GM10248 (cell line): ENCODE results near the gene TMEM225B.
A peak's percentile ranks its signal among the peaks of the same experiment; 100 is the strongest.
"Not testable (repeated sequence)": the region's sequence is repeated elsewhere in the genome, so short reads cannot be mapped to it uniquely, and the experiment has no call there.

ENCODE experiments used
- CTCF ChIA-PET: fragments of 300-600 bp; sonication (Branson Sonifier 250); formaldehyde crosslinking; extraction: SDS; loops from one replicate; lab custom pipeline; 2021; ENCODE audit warnings: antibody characterized with exemption; lab: Yijun Ruan, JAX
- POLR2A ChIA-PET: fragments of 350-650 bp; sonication (Branson Sonifier 250); formaldehyde crosslinking; extraction: SDS; loops from one replicate; lab custom pipeline; 2020; ENCODE audit warnings: antibody characterized with exemption; lab: Yijun Ruan, JAX
- DNase-seq: peaks from one replicate; pipeline ENCODE4 v3.0.0; 2012; ENCODE audit errors: extremely low spot score
- TF ChIP-seq, protein P1 (sequence below): IDR thresholded peaks from 2 replicates; pipeline ENCODE4 v1.5.1; 2012; ENCODE audit warnings: mild to moderate bottlenecking, low read depth; ENCODE audit errors: extremely low read depth, missing control alignments, control extremely low read depth

Gene TMEM225B, protein sequence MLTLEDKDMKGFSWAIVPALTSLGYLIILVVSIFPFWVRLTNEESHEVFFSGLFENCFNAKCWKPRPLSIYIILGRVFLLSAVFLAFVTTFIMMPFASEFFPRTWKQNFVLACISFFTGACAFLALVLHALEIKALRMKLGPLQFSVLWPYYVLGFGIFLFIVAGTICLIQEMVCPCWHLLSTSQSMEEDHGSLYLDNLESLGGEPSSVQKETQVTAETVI

DNA sequence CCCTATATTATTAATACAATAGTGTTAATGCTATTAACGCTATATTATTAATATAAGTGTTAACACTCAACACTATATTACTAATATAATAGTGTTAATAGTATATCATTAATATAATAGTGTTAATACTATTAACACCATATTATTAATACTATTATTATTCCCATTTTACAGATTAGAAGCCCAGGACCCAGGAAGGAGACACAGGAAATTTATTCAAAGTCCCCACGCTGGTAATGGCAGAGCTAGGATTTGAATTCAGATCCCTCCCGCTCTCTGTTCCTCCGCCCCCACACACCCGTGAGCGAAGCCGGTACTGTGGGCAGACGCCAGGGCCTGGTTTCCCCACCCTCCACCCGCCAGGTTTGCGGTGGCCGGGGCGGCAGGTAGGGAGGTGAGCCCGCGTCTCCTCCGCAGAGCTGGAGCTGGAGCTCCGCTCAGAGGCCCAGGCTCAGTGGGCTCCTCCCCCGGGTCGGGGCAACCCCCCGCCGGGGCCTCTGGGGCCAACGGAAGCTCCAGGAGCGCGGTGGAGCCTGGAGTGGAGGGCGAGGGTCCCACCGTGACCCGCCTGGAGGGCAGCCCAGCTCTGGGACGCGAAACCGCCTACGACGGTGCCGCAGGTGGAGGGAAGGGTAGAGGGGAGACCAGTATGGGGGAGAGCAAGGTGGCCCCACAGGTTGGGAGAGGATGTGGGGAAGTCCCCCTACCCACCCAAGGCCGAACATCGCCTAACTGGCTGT, at the start of gene TMEM225B:
TSS of gene TMEM225B (plus strand) at position 506 of the 740 bp plus-strand sequence. CDS start 6,122 bp downstream, outside the sequence.
- ChIA-PET POLR2A (no interaction called here), CTCF (no interaction called here)
- peak; percentile 2 for DNase-seq
- TF ChIP-seq, protein P1, sequence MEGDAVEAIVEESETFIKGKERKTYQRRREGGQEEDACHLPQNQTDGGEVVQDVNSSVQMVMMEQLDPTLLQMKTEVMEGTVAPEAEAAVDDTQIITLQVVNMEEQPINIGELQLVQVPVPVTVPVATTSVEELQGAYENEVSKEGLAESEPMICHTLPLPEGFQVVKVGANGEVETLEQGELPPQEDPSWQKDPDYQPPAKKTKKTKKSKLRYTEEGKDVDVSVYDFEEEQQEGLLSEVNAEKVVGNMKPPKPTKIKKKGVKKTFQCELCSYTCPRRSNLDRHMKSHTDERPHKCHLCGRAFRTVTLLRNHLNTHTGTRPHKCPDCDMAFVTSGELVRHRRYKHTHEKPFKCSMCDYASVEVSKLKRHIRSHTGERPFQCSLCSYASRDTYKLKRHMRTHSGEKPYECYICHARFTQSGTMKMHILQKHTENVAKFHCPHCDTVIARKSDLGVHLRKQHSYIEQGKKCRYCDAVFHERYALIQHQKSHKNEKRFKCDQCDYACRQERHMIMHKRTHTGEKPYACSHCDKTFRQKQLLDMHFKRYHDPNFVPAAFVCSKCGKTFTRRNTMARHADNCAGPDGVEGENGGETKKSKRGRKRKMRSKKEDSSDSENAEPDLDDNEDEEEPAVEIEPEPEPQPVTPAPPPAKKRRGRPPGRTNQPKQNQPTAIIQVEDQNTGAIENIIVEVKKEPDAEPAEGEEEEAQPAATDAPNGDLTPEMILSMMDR = no peak

GRCh38 chr7:99549545-99549944, 48.5 kb upstream of the TMEM225B start:
- CTCF ChIA-PET, POLR2A ChIA-PET: not testable (repeated sequence)

GRCh38 chr7:99551334-99551733, 46.7 kb upstream of the TMEM225B start:
- ChIA-PET POLR2A (no interaction called here), CTCF (no interaction called here)
- DNase-seq = peak; percentile 24

More at GRCh38 chr7:99549545-99549944, 48.5 kb upstream of the TMEM225B start:
- not testable (repeated sequence) for DNase-seq

DNA sequence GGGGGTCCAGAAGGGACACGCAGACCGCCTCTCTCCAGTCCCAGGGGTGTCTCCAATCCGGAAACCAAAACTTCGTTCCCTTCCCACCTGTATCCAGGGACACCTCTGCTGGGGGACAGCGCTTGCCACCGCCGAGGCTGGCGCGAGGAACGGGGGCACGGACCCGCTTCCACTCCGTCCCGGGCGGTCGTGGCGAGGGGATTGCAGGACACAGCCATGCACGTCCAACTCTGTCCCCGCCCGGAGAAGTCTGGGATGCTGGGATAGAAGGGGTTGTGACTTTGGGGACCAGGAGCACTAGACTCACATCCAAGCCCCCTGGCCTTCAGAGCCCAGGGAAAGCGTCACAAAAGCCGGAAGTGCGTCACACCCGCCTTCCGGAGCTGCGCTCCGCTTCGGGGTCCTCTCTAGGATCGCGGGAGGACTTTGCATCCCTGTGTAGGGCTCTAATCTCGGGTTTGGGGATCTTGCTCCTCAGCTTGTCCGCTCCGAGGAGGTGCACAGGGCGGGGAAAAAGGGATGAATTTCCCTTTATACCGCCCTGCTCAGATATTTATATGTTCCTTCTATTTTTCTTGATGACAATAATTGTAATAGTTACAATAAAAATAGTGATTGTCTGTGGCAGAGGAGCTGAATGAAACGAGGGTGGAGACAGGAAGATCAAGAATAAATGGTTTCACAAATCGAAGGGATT, 46.2 kb upstream of the TMEM225B start, which contains the start of gene FAM200A:
TSS of gene FAM200A (minus strand) at position 348 of the 697 bp plus-strand sequence. CDS start 3,707 bp downstream, outside the sequence.
- CTCF ChIA-PET = interaction anchor here (1.0 kb wide), 1 partner anchor 27 kb away, joined by 3 read pairs; no protein-coding TSS in a partner anchor
- TF ChIP-seq, protein P1 = no peak
- POLR2A ChIA-PET = interaction anchor here (0.6 kb wide), 1 partner anchor 129 kb away, joined by 3 read pairs; no protein-coding TSS in a partner anchor
- DNase-seq = peak; percentile 94

More at GRCh38 chr7:99551334-99551733, 46.7 kb upstream of the TMEM225B start:
- TF ChIP-seq, protein P1 = no peak

GRCh38 chr7:99553039-99553438, 45.0 kb upstream of the TMEM225B start:
- TF ChIP-seq, protein P1 = no peak
- ChIA-PET POLR2A (no interaction called here), CTCF (interaction anchor here (1.1 kb wide), 1 partner anchor 30 kb away, joined by 3 read pairs; no protein-coding TSS in a partner anchor)
- DNase-seq = no peak

GRCh38 chr7:99554939-99555338, 43.1 kb upstream of the TMEM225B start:
- TF ChIP-seq, protein P1 = no peak
- CTCF ChIA-PET = no interaction called here
- DNase-seq = no peak
- POLR2A ChIA-PET = no interaction called here
